HFF-Myc (cell line): ENCODE results near the gene TOMM70.

Experiments used
- DNase-seq: peaks from one replicate; pipeline ENCODE4 v3.0.0-alpha.2; 2011; ENCODE audit warnings: low read depth; ENCODE audit errors: extremely low read depth
- H3K4me3 ChIP-seq: replicated peaks from 2 replicates; pipeline ENCODE4 v1.5.1; 2011; ENCODE audit warnings: low read depth, mild to moderate bottlenecking, control low read depth, low read length
- CTCF ChIP-seq: IDR thresholded peaks from 2 replicates; pipeline ENCODE4 v1.5.1; 2012; ENCODE audit warnings: mild to moderate bottlenecking, low read depth, low read length, control low read depth; ENCODE audit errors: missing control alignments

Gene TOMM70

GRCh38 chr3:100424261-100424660 is 23.4 kb upstream of the TOMM70 start:
- DNase-seq, result no peak
- no peak for TF ChIP-seq CTCF

GRCh38 chr3:100423611-100424010 is 22.7 kb upstream of the TOMM70 start:
- no peak for TF ChIP-seq CTCF
- no peak for DNase-seq
- H3K4me3 ChIP-seq, result no peak overlapping the region

More at GRCh38 chr3:100424261-100424660, 23.4 kb upstream of the TOMM70 start:
- H3K4me3 ChIP-seq, result no peak overlapping the region

GRCh38 chr3:100420885-100421284 is 20.0 kb upstream of the TOMM70 start:
- DNase-seq, result no peak

GRCh38 chr3:100419406-100419805 is 18.5 kb upstream of the TOMM70 start:
- DNase-seq, result no peak
- H3K4me3 ChIP-seq, result no peak overlapping the region
- TF ChIP-seq CTCF, result no peak

More at GRCh38 chr3:100420885-100421284, 20.0 kb upstream of the TOMM70 start:
- no peak for TF ChIP-seq CTCF
- no peak overlapping the region for H3K4me3 ChIP-seq

GRCh38 chr3:100416863-100417262 is 16.0 kb upstream of the TOMM70 start:
- no peak overlapping the region for H3K4me3 ChIP-seq
- no peak for DNase-seq
- no peak for TF ChIP-seq CTCF

- H3K4me3 ChIP-seq, result no peak overlapping the region
- no peak for DNase-seq
- no peak for TF ChIP-seq CTCF
These were observed 15.3 kb upstream of the TOMM70 start for GRCh38 chr3:100416176-100416575.

- no peak for TF ChIP-seq CTCF
These were observed 12.7 kb upstream of the TOMM70 start for GRCh38 chr3:100413613-100414012.

More at GRCh38 chr3:100413613-100414012, 12.7 kb upstream of the TOMM70 start:
- H3K4me3 ChIP-seq, result no peak overlapping the region
- no peak for DNase-seq
